ENCODE measurements around the gene IARS2.

The IARS2 gene

GRCh38 chr1:220166853-220167252 is 72.9 kb downstream of the IARS2 start:
- TF ChIP-seq TAF1 (IDR thresholded peaks at IDR 0.05; ENCODE audit: borderline replicate concordance, insufficient read depth, low read length) (no peak), SIN3A (IDR thresholded peaks at IDR 0.05; ENCODE audit: borderline replicate concordance, insufficient read depth, low read length) (no peak), REST (IDR thresholded peaks at IDR 0.05; ENCODE audit: insufficient read depth in 1 of 2, low read depth in 2 of 2, low read length in 2 of 2) (no peak), FOXP2 (optimal IDR thresholded peaks at IDR 0.05; ENCODE audit: borderline replicate concordance, extremely low read depth, extremely low read length, insufficient read depth) (no peak), POLR2AphosphoS5 (IDR thresholded peaks at IDR 0.05; ENCODE audit: low read depth, low read length) (no peak)

GRCh38 chr1:220170836-220171526 is 77.0 kb downstream of the IARS2 start:
- TF ChIP-seq REST (IDR thresholded peaks at IDR 0.05; ENCODE audit: insufficient read depth in 1 of 2, low read depth in 2 of 2, low read length in 2 of 2), result no peak
- no peak for TF ChIP-seq TAF1 (IDR thresholded peaks at IDR 0.05; ENCODE audit: borderline replicate concordance, insufficient read depth, low read length)
- no peak for TF ChIP-seq SIN3A (IDR thresholded peaks at IDR 0.05; ENCODE audit: borderline replicate concordance, insufficient read depth, low read length)
- TF ChIP-seq FOXP2 (optimal IDR thresholded peaks at IDR 0.05; ENCODE audit: borderline replicate concordance, extremely low read depth, extremely low read length, insufficient read depth), result no peak
- no peak for TF ChIP-seq POLR2AphosphoS5 (IDR thresholded peaks at IDR 0.05; ENCODE audit: low read depth, low read length)

GRCh38 chr1:220176540-220176939 is 82.6 kb downstream of the IARS2 start:
- TF ChIP-seq REST (IDR thresholded peaks at IDR 0.05; ENCODE audit: insufficient read depth in 1 of 2, low read depth in 2 of 2, low read length in 2 of 2) (no peak), POLR2AphosphoS5 (IDR thresholded peaks at IDR 0.05; ENCODE audit: low read depth, low read length) (no peak), FOXP2 (optimal IDR thresholded peaks at IDR 0.05; ENCODE audit: borderline replicate concordance, extremely low read depth, extremely low read length, insufficient read depth) (no peak), SIN3A (IDR thresholded peaks at IDR 0.05; ENCODE audit: borderline replicate concordance, insufficient read depth, low read length) (no peak), TAF1 (IDR thresholded peaks at IDR 0.05; ENCODE audit: borderline replicate concordance, insufficient read depth, low read length) (no peak)

GRCh38 chr1:220182111-220182510 is 88.2 kb downstream of the IARS2 start:
- no peak for TF ChIP-seq REST (IDR thresholded peaks at IDR 0.05; ENCODE audit: insufficient read depth in 1 of 2, low read depth in 2 of 2, low read length in 2 of 2)
- TF ChIP-seq FOXP2 (optimal IDR thresholded peaks at IDR 0.05; ENCODE audit: borderline replicate concordance, extremely low read depth, extremely low read length, insufficient read depth), result no peak
- TF ChIP-seq SIN3A (IDR thresholded peaks at IDR 0.05; ENCODE audit: borderline replicate concordance, insufficient read depth, low read length), result no peak
- no peak for TF ChIP-seq TAF1 (IDR thresholded peaks at IDR 0.05; ENCODE audit: borderline replicate concordance, insufficient read depth, low read length)
- TF ChIP-seq POLR2AphosphoS5 (IDR thresholded peaks at IDR 0.05; ENCODE audit: low read depth, low read length), result no peak
